Duodenal mucosa (tissue), 2 donors: Measurements from ENCODE around the gene NPHP1.
"Not testable (repeated sequence)": the region's sequence is repeated elsewhere in the genome, so short reads cannot be mapped to it uniquely, and the experiment has no call there.

Experiments
- H3K27ac ChIP-seq: one replicate; pipeline ENCODE4 v1.7.0; 2013; ENCODE audit warnings: low read depth, low read length
- H3K27me3 ChIP-seq, 2 donors: one replicate each; pipeline ENCODE4 v1.7.0; 2013; ENCODE audit warnings: low read length in 2 of 2, control low read depth in 1 of 2; ENCODE audit not compliant: insufficient read depth in 2 of 2, control insufficient read depth in 1 of 2
- H3K36me3 ChIP-seq, 2 donors: one replicate each; pipeline ENCODE4 v1.7.0; 2013; ENCODE audit warnings: low read length in 2 of 2, control low read depth in 1 of 2; ENCODE audit not compliant: insufficient read depth in 2 of 2, control insufficient read depth in 1 of 2
- H3K4me1 ChIP-seq, 2 donors: one replicate each; pipeline ENCODE4 v1.7.0; 2013; ENCODE audit warnings: low read length in 2 of 2, control low read depth in 1 of 2; ENCODE audit not compliant: insufficient read depth in 2 of 2, control insufficient read depth in 1 of 2
- H3K4me3 ChIP-seq, 2 donors: one replicate each; pipeline ENCODE4 v1.7.0; 2013; ENCODE audit warnings: low read length in 2 of 2, low read depth in 1 of 2
- H3K9ac ChIP-seq, 2 donors: one replicate each; pipeline ENCODE4 v1.7.0; 2013; ENCODE audit warnings: low read length in 2 of 2, low read depth in 1 of 2
- H3K9me3 ChIP-seq, 2 donors: one replicate each; pipeline ENCODE4 v1.7.0; 2013; ENCODE audit warnings: low read length in 2 of 2, control low read depth in 1 of 2; ENCODE audit not compliant: control insufficient read depth in 1 of 2

NPHP1 gene

GRCh38 chr2:110198016-110198415 is 6.8 kb downstream of the NPHP1 start:
- H3K27ac ChIP-seq, result no peak overlapping the region
- no peaks in the 10 kb centered on the region for H3K27me3 ChIP-seq
- H3K4me1 ChIP-seq, result no peaks in the 10 kb centered on the region

GRCh38 chr2:110197452-110197851 is 7.4 kb downstream of the NPHP1 start:
- no peaks in the 10 kb centered on the region for H3K4me1 ChIP-seq
- H3K27ac ChIP-seq, result no peak overlapping the region
- H3K4me3 ChIP-seq, result no peak overlapping the region
- H3K27me3 ChIP-seq, result no peaks in the 10 kb centered on the region
- no peaks in the 10 kb centered on the region for H3K9me3 ChIP-seq
- no peaks in the 10 kb centered on the region for H3K36me3 ChIP-seq
- H3K9ac ChIP-seq, result no peak overlapping the region

More at GRCh38 chr2:110198016-110198415, 6.8 kb downstream of the NPHP1 start:
- no peak overlapping the region for H3K4me3 ChIP-seq
- H3K9ac ChIP-seq, result no peak overlapping the region
- no peaks in the 10 kb centered on the region for H3K9me3 ChIP-seq
- H3K36me3 ChIP-seq, result no peaks in the 10 kb centered on the region

- H3K4me3 ChIP-seq, H3K9me3 ChIP-seq, H3K27me3 ChIP-seq, H3K4me1 ChIP-seq, H3K9ac ChIP-seq, H3K36me3 ChIP-seq, H3K27ac ChIP-seq: not testable (repeated sequence)
These were observed 14.6 kb downstream of the NPHP1 start for GRCh38 chr2:110190169-110190568.

GRCh38 chr2:110182449-110182848 is 22.4 kb downstream of the NPHP1 start:
- H3K4me1 ChIP-seq, result no peaks in the 10 kb centered on the region
- H3K27ac ChIP-seq, result no peak overlapping the region
- H3K27me3 ChIP-seq, result no peaks in the 10 kb centered on the region
- H3K9ac ChIP-seq, result no peak overlapping the region
- H3K36me3 ChIP-seq, result no peaks in the 10 kb centered on the region
- no peak overlapping the region for H3K4me3 ChIP-seq
- peaks cover 0 to 8% of the 10 kb centered on the region in 2 donors for H3K9me3 ChIP-seq

GRCh38 chr2:110180036-110180435 is 24.8 kb downstream of the NPHP1 start:
- no peaks in the 10 kb centered on the region for H3K4me1 ChIP-seq
- H3K4me3 ChIP-seq, result no peak overlapping the region
- no peaks in the 10 kb centered on the region for H3K36me3 ChIP-seq
- H3K9ac ChIP-seq, result no peak overlapping the region
- no peak overlapping the region for H3K27ac ChIP-seq
- H3K9me3 ChIP-seq, result peaks cover 0 to 8% of the 10 kb centered on the region in 2 donors
- H3K27me3 ChIP-seq, result no peaks in the 10 kb centered on the region

GRCh38 chr2:110173523-110173922 is 31.3 kb downstream of the NPHP1 start:
- H3K27ac ChIP-seq, result no peak overlapping the region
- no peaks in the 10 kb centered on the region for H3K36me3 ChIP-seq
- H3K27me3 ChIP-seq, result no peaks in the 10 kb centered on the region
- no peak overlapping the region for H3K9ac ChIP-seq
- no peaks in the 10 kb centered on the region for H3K9me3 ChIP-seq
- no peak overlapping the region for H3K4me3 ChIP-seq
- H3K4me1 ChIP-seq, result no peaks in the 10 kb centered on the region

- Histone ChIP-seq H3K27me3 (no peaks in the 10 kb centered on the region), H3K4me3 (no peak overlapping the region), H3K4me1 (no peaks in the 10 kb centered on the region), H3K9me3 (no peaks in the 10 kb centered on the region), H3K27ac (no peak overlapping the region), H3K9ac (no peak overlapping the region), H3K36me3 (no peaks in the 10 kb centered on the region)
These were observed 32.3 kb downstream of the NPHP1 start for GRCh38 chr2:110172506-110172905.

- Histone ChIP-seq H3K4me3 (no peak overlapping the region), H3K27me3 (no peaks in the 10 kb centered on the region), H3K4me1 (no peaks in the 10 kb centered on the region), H3K27ac (no peak overlapping the region), H3K9ac (no peak overlapping the region), H3K36me3 (no peaks in the 10 kb centered on the region), H3K9me3 (no peaks in the 10 kb centered on the region)
These were observed 34.7 kb downstream of the NPHP1 start for GRCh38 chr2:110170102-110170501.

- Histone ChIP-seq H3K9me3 (no peaks in the 10 kb centered on the region), H3K4me3 (no peak overlapping the region), H3K36me3 (no peaks in the 10 kb centered on the region), H3K27me3 (no peaks in the 10 kb centered on the region), H3K9ac (no peak overlapping the region), H3K4me1 (no peaks in the 10 kb centered on the region), H3K27ac (no peak overlapping the region)
These were observed 37.4 kb downstream of the NPHP1 start for GRCh38 chr2:110167326-110168000.

- H3K27me3 ChIP-seq, result no peaks in the 10 kb centered on the region
- no peaks in the 10 kb centered on the region for H3K36me3 ChIP-seq
- H3K9ac ChIP-seq, result no peak overlapping the region
- no peak overlapping the region for H3K27ac ChIP-seq
- no peaks in the 10 kb centered on the region for H3K9me3 ChIP-seq
- H3K4me1 ChIP-seq, result no peaks in the 10 kb centered on the region
- no peak overlapping the region for H3K4me3 ChIP-seq
These were observed 38.5 kb downstream of the NPHP1 start for GRCh38 chr2:110166266-110166665.
